Stimulated activated CD8-positive, alpha-beta memory T cell treated with anti-CD3 and anti-CD28 coated beads, Interleukin-4, amount 100 ng/mL, for 1 hour (primary cell): ENCODE results near the gene MIS12.

Experiments
- DNase-seq, 2 donors: peaks; one replicate each; pipeline ENCODE4 v3.0.0-alpha.2; 2020; ENCODE audit warnings: low read depth in 2 of 2, low spot score in 1 of 2

The MIS12 gene

GRCh38 chr17:5486206-5487124 is at the start of gene MIS12:
TSS of gene MIS12 (plus strand) at chr17:5486566. CDS start at chr17:5488863, 2,297 bp downstream.
- DNase-seq, result peak; percentile 95 to 96

- DNase-seq, result no peak
Measured at GRCh38 chr17:5437721-5438317, 48.5 kb upstream of the MIS12 start.

- DNase-seq, result peak; percentile 79 to 87
Measured at GRCh38 chr17:5438716-5439445, 47.5 kb upstream of the MIS12 start, which contains the start of gene C1QBP. TSS of gene C1QBP (minus strand) at chr17:5439155. CDS start at chr17:5439073, 82 bp downstream.

- no peak for DNase-seq
Measured at GRCh38 chr17:5439446-5439764, 47.0 kb upstream of the MIS12 start.

GRCh38 chr17:5443728-5444127 is 42.6 kb upstream of the MIS12 start:
- DNase-seq, result no peak

- no peak for DNase-seq
Measured at GRCh38 chr17:5444209-5444608, 42.2 kb upstream of the MIS12 start.

- no peak for DNase-seq
Measured at GRCh38 chr17:5446786-5447185, 39.6 kb upstream of the MIS12 start.

GRCh38 chr17:5464717-5465507 is 21.5 kb upstream of the MIS12 start:
- no peak for DNase-seq

- DNase-seq, result no peak
Measured at GRCh38 chr17:5466295-5466694, 20.1 kb upstream of the MIS12 start.

- DNase-seq, result no peak
Measured at GRCh38 chr17:5467416-5467815, 18.9 kb upstream of the MIS12 start.

GRCh38 chr17:5468075-5468473 is 18.3 kb upstream of the MIS12 start:
- no peak for DNase-seq

- DNase-seq, result no peak
Measured at GRCh38 chr17:5472511-5472910, 13.9 kb upstream of the MIS12 start.

- no peak for DNase-seq
Measured at GRCh38 chr17:5473906-5474305, 12.5 kb upstream of the MIS12 start.

GRCh38 chr17:5478992-5479391 is 7.4 kb upstream of the MIS12 start:
- DNase-seq, result no peak

- DNase-seq, result no peak
Measured at GRCh38 chr17:5480962-5481361, 5.4 kb upstream of the MIS12 start.

- no peak for DNase-seq
Measured at GRCh38 chr17:5481451-5481850, 4.9 kb upstream of the MIS12 start.

GRCh38 chr17:5485270-5486205 is 828 bp upstream of the MIS12 start, which contains the start of gene DERL2:
TSS of gene DERL2 (minus strand) at chr17:5486178. CDS start at chr17:5486161, 17 bp downstream.
- no peak for DNase-seq

GRCh38 chr17:5488752-5489151 is 2.4 kb downstream of the MIS12 start:
- DNase-seq, result no peak

- no peak for DNase-seq
Measured at GRCh38 chr17:5492970-5493369, 6.6 kb downstream of the MIS12 start.
